GM23338 (cell line): Measurements from ENCODE around the gene NEURL1. TPM values are rescaled to one million over a fixed set of nuclear protein-coding genes. Genes with fewer than 3 reads are reported as not detected.
A peak's percentile ranks its signal among the peaks of the same experiment; 100 is the strongest.

ENCODE experiments used
- ATAC-seq: fragments of 200-7000 bp; cut with Tn5 transposase; 3 replicates; pipeline ENCODE4 v1.9.1; 2020
- DNase-seq: peaks from one replicate; pipeline ENCODE4 v3.0.0-alpha.2; 2015; ENCODE audit warnings: low spot score
- H2AFZ ChIP-seq: fragments of 200-600 bp; sonication (generic); 2 replicates; pipeline ENCODE4 v1.8.0; 2016; ENCODE audit warnings: antibody characterized with exemption, mild to moderate bottlenecking, moderate library complexity
- H3F3A ChIP-seq: fragments of 200-600 bp; sonication (generic); replicated peaks from 2 replicates; pipeline ENCODE4 v1.8.0; 2017; ENCODE audit warnings: antibody characterized with exemption, mixed run types, low read depth
- H3K27ac ChIP-seq: fragments of 200-600 bp; sonication (generic); 2 replicates; pipeline ENCODE4 v1.6.1; 2016; ENCODE audit warnings: low read depth
- H3K27me3 ChIP-seq: fragments of 200-600 bp; sonication (generic); 2 replicates; pipeline ENCODE4 v1.8.0; 2016; ENCODE audit warnings: mild to moderate bottlenecking, mixed run types, moderate library complexity; ENCODE audit not compliant: insufficient read depth
- H3K36me3 ChIP-seq: fragments of 200-600 bp; sonication (generic); 2 replicates; pipeline ENCODE4 v1.8.0; 2016; ENCODE audit warnings: mild to moderate bottlenecking; ENCODE audit not compliant: insufficient read depth
- H3K4me1 ChIP-seq: fragments of 200-600 bp; sonication (generic); 2 replicates; pipeline ENCODE4 v1.8.0; 2016; ENCODE audit warnings: mild to moderate bottlenecking, moderate library complexity; ENCODE audit not compliant: insufficient read depth
- H3K4me2 ChIP-seq: fragments of 200-600 bp; sonication (generic); 2 replicates; pipeline ENCODE4 v1.7.1; 2017; ENCODE audit warnings: mixed run types
- H3K4me3 ChIP-seq: fragments of 200-600 bp; sonication (generic); 2 replicates; pipeline ENCODE4 v1.6.1; 2016; ENCODE audit warnings: mixed run types
- H3K79me2 ChIP-seq: fragments of 200-600 bp; sonication (generic); replicated peaks from 2 replicates; pipeline ENCODE4 v1.8.0; 2017; ENCODE audit warnings: mild to moderate bottlenecking; ENCODE audit not compliant: insufficient read depth
- H3K9me2 ChIP-seq: fragments of 200-600 bp; sonication (generic); 2 replicates; pipeline ENCODE4 v1.8.0; 2017; ENCODE audit not compliant: insufficient read depth
- H4K20me1 ChIP-seq: fragments of 200-600 bp; sonication (generic); replicated peaks from 2 replicates; pipeline ENCODE4 v1.8.0; 2017; ENCODE audit warnings: mild to moderate bottlenecking; ENCODE audit not compliant: insufficient read depth
- H3K27ac Mint-ChIP-seq: 2 replicates; pipeline ENCODE4 v1.8.0; 2020; ENCODE audit warnings: inconsistent platforms, mild to moderate bottlenecking, moderate library complexity, mixed read lengths
- H3K27me3 Mint-ChIP-seq: 3 replicates; pipeline ENCODE4 v1.8.0; 2022; ENCODE audit warnings: low read depth, mild to moderate bottlenecking, moderate library complexity, mixed read lengths, inconsistent platforms; ENCODE audit not compliant: insufficient read depth, poor library complexity
- H3K36me3 Mint-ChIP-seq: 3 replicates; pipeline ENCODE4 v1.8.0; 2021; ENCODE audit warnings: low read depth, mild to moderate bottlenecking, inconsistent platforms, moderate library complexity, mixed read lengths
- H3K4me1 Mint-ChIP-seq: 3 replicates; pipeline ENCODE4 v1.8.0; 2020; ENCODE audit warnings: mild to moderate bottlenecking, inconsistent platforms, mixed read lengths
- H3K4me3 Mint-ChIP-seq: 3 replicates; pipeline ENCODE4 v1.8.0; 2021; ENCODE audit warnings: moderate library complexity, mild to moderate bottlenecking, inconsistent platforms, mixed read lengths
- H3K9me3 Mint-ChIP-seq: 3 replicates; pipeline ENCODE4 v1.8.0; 2020; ENCODE audit warnings: moderate library complexity, mild to moderate bottlenecking, inconsistent platforms, mixed read lengths
- EZH2 ChIP-seq: fragments of 200-600 bp; sonication (generic); IDR thresholded peaks from one replicate; pipeline ENCODE4 v1.8.0; 2017; ENCODE audit warnings: antibody characterized with exemption, mild to moderate bottlenecking, low read depth; ENCODE audit not compliant: unreplicated experiment
- JUNB ChIP-seq: IDR thresholded peaks from one replicate; pipeline ENCODE4 v1.6.1; 2016; ENCODE audit warnings: antibody characterized with exemption; ENCODE audit not compliant: unreplicated experiment
- NANOG ChIP-seq: IDR thresholded peaks from 2 replicates; pipeline ENCODE4 v1.6.1; 2016; ENCODE audit warnings: antibody characterized with exemption, borderline replicate concordance
- polyA plus RNA-seq: library from polyadenylated mRNA; unstranded; fragments of >200 nt; fragmentation: Nextera tagmentation; extraction: Ambion mirVana; gene quantifications from 2 replicates; pipeline ENCODE4 v1.2.1, GENCODE V29; 2016
- total RNA-seq: library from RNA; depleted of rRNA; stranded (reverse); fragments of >200 nt; shearing (Covaris generic); gene quantifications from 2 replicates; pipeline ENCODE4 v1.2.3, GENCODE V29; 2014
- TF ChIP-seq, protein P1 (sequence below): fragments of 250-450 bp; sonication (Bioruptor Pico); IDR thresholded peaks from 2 replicates; pipeline ENCODE4 v1.5.0; 2020; ENCODE audit warnings: mild to moderate bottlenecking, moderate library complexity
- TF ChIP-seq, protein P2 (sequence below), 2 experiments: fragments of 200-600 bp in 1 of 2; sonication (generic) in 1 of 2; conservative IDR thresholded peaks; 2 replicates each; pipeline versions ENCODE4 v1.5.1 to v1.6.1; 2016 to 2017; ENCODE audit warnings: antibody characterized with exemption in 2 of 2, low read depth in 2 of 2, mild to moderate bottlenecking in 2 of 2, moderate library complexity in 1 of 2

The NEURL1 gene
- total and polyA plus RNA-seq, 2 experiments from 2014 or later, result 0.82 to 1.1 TPM

DNA sequence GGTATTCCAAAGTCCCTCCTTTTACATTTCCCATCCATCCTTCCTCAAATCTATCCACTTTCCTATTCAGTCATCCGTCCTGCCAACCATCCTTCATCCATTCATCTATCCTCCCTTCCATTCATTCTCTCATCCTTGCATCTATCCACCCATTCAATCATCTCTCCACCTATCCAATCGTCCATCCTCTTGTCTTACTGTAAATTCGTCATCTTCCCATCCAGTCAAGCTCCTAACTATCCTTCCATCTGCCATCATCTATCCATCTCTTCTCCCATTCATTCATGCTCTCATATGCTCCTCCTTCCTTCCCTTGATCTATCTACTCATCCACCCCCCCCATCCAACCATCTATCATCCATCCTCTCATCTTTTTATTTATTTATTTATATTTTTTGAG is 19.4 kb upstream of the NEURL1 start (continued):
- TF ChIP-seq, protein P1, sequence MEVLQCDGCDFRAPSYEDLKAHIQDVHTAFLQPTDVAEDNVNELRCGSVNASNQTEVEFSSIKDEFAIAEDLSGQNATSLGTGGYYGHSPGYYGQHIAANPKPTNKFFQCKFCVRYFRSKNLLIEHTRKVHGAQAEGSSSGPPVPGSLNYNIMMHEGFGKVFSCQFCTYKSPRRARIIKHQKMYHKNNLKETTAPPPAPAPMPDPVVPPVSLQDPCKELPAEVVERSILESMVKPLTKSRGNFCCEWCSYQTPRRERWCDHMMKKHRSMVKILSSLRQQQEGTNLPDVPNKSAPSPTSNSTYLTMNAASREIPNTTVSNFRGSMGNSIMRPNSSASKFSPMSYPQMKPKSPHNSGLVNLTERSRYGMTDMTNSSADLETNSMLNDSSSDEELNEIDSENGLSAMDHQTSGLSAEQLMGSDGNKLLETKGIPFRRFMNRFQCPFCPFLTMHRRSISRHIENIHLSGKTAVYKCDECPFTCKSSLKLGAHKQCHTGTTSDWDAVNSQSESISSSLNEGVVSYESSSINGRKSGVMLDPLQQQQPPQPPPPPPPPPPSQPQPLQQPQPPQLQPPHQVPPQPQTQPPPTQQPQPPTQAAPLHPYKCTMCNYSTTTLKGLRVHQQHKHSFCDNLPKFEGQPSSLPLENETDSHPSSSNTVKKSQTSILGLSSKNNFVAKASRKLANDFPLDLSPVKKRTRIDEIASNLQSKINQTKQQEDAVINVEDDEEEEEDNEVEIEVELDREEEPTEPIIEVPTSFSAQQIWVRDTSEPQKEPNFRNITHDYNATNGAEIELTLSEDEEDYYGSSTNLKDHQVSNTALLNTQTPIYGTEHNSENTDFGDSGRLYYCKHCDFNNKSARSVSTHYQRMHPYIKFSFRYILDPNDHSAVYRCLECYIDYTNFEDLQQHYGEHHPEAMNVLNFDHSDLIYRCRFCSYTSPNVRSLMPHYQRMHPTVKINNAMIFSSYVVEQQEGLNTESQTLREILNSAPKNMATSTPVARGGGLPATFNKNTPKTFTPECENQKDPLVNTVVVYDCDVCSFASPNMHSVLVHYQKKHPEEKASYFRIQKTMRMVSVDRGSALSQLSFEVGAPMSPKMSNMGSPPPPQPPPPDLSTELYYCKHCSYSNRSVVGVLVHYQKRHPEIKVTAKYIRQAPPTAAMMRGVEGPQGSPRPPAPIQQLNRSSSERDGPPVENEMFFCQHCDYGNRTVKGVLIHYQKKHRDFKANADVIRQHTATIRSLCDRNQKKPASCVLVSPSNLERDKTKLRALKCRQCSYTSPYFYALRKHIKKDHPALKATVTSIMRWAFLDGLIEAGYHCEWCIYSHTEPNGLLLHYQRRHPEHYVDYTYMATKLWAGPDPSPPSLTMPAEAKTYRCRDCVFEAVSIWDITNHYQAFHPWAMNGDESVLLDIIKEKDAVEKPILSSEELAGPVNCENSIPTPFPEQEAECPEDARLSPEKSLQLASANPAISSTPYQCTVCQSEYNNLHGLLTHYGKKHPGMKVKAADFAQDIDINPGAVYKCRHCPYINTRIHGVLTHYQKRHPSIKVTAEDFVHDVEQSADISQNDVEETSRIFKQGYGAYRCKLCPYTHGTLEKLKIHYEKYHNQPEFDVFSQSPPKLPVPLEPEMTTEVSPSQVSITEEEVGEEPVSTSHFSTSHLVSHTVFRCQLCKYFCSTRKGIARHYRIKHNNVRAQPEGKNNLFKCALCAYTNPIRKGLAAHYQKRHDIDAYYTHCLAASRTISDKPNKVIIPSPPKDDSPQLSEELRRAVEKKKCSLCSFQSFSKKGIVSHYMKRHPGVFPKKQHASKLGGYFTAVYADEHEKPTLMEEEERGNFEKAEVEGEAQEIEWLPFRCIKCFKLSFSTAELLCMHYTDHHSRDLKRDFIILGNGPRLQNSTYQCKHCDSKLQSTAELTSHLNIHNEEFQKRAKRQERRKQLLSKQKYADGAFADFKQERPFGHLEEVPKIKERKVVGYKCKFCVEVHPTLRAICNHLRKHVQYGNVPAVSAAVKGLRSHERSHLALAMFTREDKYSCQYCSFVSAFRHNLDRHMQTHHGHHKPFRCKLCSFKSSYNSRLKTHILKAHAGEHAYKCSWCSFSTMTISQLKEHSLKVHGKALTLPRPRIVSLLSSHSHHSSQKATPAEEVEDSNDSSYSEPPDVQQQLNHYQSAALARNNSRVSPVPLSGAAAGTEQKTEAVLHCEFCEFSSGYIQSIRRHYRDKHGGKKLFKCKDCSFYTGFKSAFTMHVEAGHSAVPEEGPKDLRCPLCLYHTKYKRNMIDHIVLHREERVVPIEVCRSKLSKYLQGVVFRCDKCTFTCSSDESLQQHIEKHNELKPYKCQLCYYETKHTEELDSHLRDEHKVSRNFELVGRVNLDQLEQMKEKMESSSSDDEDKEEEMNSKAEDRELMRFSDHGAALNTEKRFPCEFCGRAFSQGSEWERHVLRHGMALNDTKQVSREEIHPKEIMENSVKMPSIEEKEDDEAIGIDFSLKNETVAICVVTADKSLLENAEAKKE (CRISPR knock-in tag), result no peak
- TF ChIP-seq EZH2, result no peak
- no peak for TF ChIP-seq NANOG
- TF ChIP-seq JUNB, result no peak
- TF ChIP-seq, protein P2, sequence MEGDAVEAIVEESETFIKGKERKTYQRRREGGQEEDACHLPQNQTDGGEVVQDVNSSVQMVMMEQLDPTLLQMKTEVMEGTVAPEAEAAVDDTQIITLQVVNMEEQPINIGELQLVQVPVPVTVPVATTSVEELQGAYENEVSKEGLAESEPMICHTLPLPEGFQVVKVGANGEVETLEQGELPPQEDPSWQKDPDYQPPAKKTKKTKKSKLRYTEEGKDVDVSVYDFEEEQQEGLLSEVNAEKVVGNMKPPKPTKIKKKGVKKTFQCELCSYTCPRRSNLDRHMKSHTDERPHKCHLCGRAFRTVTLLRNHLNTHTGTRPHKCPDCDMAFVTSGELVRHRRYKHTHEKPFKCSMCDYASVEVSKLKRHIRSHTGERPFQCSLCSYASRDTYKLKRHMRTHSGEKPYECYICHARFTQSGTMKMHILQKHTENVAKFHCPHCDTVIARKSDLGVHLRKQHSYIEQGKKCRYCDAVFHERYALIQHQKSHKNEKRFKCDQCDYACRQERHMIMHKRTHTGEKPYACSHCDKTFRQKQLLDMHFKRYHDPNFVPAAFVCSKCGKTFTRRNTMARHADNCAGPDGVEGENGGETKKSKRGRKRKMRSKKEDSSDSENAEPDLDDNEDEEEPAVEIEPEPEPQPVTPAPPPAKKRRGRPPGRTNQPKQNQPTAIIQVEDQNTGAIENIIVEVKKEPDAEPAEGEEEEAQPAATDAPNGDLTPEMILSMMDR (conservative IDR thresholded peaks at IDR 0.05; ENCODE audit: low read depth in 2 of 2), result no peak

DNA sequence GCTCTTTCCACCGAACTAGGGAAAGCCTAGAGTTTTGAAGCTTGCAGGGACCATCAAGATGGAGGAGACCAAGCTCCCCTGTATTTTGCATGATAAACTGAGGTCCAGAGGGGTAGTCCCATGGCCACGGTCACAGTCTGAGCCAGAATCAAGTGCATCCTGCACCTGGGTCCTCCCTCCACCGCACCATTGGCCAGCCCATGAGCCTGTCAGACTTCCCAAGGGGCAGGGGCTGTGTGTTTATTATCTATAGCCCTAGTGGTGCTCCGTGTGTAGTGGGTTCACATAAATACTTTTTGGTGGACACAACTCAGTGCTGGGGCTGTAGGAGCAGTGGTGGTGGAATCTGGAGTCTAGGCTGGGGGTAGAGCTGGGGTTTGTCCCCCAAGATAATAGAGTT is 18.1 kb upstream of the NEURL1 start:
- peaks cover 32% of the 10 kb centered on the region for H3K4me1 Mint-ChIP-seq
- no peak for DNase-seq
- no peaks in the 10 kb centered on the region for H3F3A ChIP-seq
- H2AFZ ChIP-seq, result 0 out of 2 replicates have a peak overlapping the region, but pooled peaks have one; percentile 43
- no peaks in the 10 kb centered on the region for H3K36me3 ChIP-seq
- no peaks in the 10 kb centered on the region for H3K4me1 ChIP-seq
- no peaks in the 10 kb centered on the region for H4K20me1 ChIP-seq
- peak; percentile 6; the same call in 2 of the 3 replicates for ATAC-seq
- H3K9me3 Mint-ChIP-seq, result no peaks in the 10 kb centered on the region
- H3K27me3 Mint-ChIP-seq, result peaks cover 19% of the 10 kb centered on the region
- H3K9me2 ChIP-seq, result no peaks in the 10 kb centered on the region
- no peaks in the 10 kb centered on the region for H3K79me2 ChIP-seq
- no peak for TF ChIP-seq JUNB
- no peak overlapping the region for H3K4me2 ChIP-seq
- no peak overlapping the region for H3K4me3 ChIP-seq
- no peaks in the 10 kb centered on the region for H3K36me3 Mint-ChIP-seq
- H3K4me3 Mint-ChIP-seq, result no peak overlapping the region
- no peaks in the 10 kb centered on the region for H3K27me3 ChIP-seq
- no peak overlapping the region for H3K27ac ChIP-seq
- no peak overlapping the region for H3K27ac Mint-ChIP-seq
